Glomerular visceral epithelial cell (primary cell): ENCODE data around the gene HTR4.
"Not testable (repeated sequence)": the region's sequence is repeated elsewhere in the genome, so short reads cannot be mapped to it uniquely, and the experiment has no call there.

Experiments
- DNase-seq: peaks from one replicate; pipeline ENCODE4 v3.0.0-alpha.2; 2016; ENCODE audit errors: extremely low spot score

The HTR4 gene

GRCh38 chr5:148653836-148654781, at the start of gene HTR4:
Gene HTR4 (minus strand): TSS chr5:148654527. CDS start chr5:148637014, 17,513 bp downstream.
- no peak for DNase-seq

GRCh38 chr5:148702019-148702596, 47.8 kb upstream of the HTR4 start:
- DNase-seq = no peak

GRCh38 chr5:148699028-148699427, 44.7 kb upstream of the HTR4 start:
- no peak for DNase-seq

GRCh38 chr5:148697809-148698196, 43.5 kb upstream of the HTR4 start:
- DNase-seq = no peak

GRCh38 chr5:148697180-148697808, 43.0 kb upstream of the HTR4 start:
- DNase-seq = no peak

GRCh38 chr5:148696187-148697036, 42.1 kb upstream of the HTR4 start:
- DNase-seq = no peak

- DNase-seq = no peak
Observed at GRCh38 chr5:148690945-148691344, 36.6 kb upstream of the HTR4 start.

- DNase-seq = no peak
Observed at GRCh38 chr5:148688787-148689186, 34.5 kb upstream of the HTR4 start.

GRCh38 chr5:148687871-148688270, 33.5 kb upstream of the HTR4 start:
- no peak for DNase-seq

- DNase-seq = peak; percentile 10
Observed at GRCh38 chr5:148687427-148687826, 33.1 kb upstream of the HTR4 start.

GRCh38 chr5:148686660-148687059, 32.3 kb upstream of the HTR4 start:
- DNase-seq = no peak

- DNase-seq = no peak
Observed at GRCh38 chr5:148685520-148686134, 31.3 kb upstream of the HTR4 start.

- no peak for DNase-seq
Observed at GRCh38 chr5:148684528-148684927, 30.2 kb upstream of the HTR4 start.

- no peak for DNase-seq
Observed at GRCh38 chr5:148683651-148684050, 29.3 kb upstream of the HTR4 start.

GRCh38 chr5:148682058-148683026, 28.0 kb upstream of the HTR4 start:
- no peak for DNase-seq

- DNase-seq = no peak
Observed at GRCh38 chr5:148681157-148682057, 27.1 kb upstream of the HTR4 start.

GRCh38 chr5:148673704-148674103, 19.4 kb upstream of the HTR4 start:
- DNase-seq = not testable (repeated sequence)

- no peak for DNase-seq
Observed at GRCh38 chr5:148666353-148666752, 12.0 kb upstream of the HTR4 start.

- no peak for DNase-seq
Observed at GRCh38 chr5:148665431-148665830, 11.1 kb upstream of the HTR4 start.
